HG03066 (cell line): ENCODE measurements around the gene IL23A.
"Not testable (repeated sequence)": the region's sequence is repeated elsewhere in the genome, so short reads cannot be mapped to it uniquely, and the experiment has no call there.

Experiments used
- ATAC-seq: cut with Tn5 transposase; IDR thresholded peaks from one replicate; pipeline ENCODE4 v1.9.1; 2021; ENCODE audit warnings: low read depth; ENCODE audit not compliant: unreplicated experiment

IL23A gene

GRCh38 chr12:56324206-56324605 is 14.5 kb upstream of the IL23A start:
- ATAC-seq: no peak

DNA sequence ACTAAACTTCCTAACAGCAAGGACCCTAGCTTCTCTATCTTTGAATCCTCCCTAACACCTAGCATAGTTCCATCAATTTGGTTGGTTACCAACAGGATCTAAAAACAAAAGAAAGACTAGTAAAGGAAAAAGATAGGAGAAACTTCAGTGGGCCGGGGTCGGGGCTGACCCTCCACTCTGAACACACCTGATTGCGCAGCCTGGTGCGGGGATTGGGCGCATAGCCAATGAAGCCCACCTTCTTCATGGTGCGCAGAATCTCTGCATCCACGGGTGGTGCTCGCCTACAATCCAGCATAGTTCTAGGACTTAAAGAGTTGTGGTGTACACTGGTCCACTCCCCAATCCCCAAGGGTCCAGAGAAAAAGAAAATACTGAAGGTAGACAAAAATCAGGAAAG is 12.6 kb upstream of the IL23A start:
- ATAC-seq: no peak

DNA sequence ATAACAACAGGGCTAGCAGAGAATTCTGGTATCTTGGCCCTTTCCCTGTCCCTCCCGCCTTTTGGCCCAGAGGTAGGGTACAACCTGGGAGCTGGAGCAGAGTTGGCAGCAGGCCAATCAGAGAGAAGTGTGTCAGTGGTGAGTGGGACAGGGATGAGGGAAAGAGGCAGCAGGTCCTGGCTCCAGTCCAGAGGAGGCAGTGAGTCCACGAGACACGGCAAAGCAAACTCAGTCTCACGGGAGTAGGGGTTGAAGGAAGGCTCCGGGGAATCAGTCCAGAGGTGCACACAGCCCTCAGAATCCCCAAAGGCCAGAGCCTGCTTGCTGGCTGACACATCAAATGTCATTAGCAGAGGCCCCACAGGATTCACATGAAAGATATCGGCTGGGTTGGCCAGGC is 12.2 kb upstream of the IL23A start:
- no peak for ATAC-seq

DNA sequence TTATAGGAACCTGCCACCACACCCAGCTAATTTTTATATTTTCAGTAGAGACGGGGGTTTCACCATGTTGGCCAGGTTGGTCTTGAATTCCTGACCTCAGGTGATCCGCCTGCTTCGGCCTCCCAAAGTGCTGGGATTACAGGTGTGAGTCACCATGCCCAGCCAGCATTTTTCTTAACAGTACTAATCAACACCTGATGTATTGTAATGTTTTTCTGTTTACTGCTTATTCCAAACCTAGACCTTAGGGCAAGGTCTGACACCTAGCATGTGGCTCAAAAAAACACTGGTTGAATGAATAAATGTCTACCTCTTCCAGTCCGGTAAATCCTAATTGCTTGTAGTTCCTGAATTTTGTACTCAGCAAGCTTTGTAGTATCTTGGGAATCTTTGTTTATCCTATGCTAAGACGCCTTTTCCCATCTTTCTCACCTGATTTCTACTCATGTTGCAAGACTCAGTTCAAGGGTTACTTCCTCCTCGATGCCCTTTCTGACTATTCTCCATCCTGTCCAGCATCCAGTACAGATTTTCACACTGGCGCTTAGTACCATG is 7.7 kb upstream of the IL23A start:
- no peak for ATAC-seq

DNA sequence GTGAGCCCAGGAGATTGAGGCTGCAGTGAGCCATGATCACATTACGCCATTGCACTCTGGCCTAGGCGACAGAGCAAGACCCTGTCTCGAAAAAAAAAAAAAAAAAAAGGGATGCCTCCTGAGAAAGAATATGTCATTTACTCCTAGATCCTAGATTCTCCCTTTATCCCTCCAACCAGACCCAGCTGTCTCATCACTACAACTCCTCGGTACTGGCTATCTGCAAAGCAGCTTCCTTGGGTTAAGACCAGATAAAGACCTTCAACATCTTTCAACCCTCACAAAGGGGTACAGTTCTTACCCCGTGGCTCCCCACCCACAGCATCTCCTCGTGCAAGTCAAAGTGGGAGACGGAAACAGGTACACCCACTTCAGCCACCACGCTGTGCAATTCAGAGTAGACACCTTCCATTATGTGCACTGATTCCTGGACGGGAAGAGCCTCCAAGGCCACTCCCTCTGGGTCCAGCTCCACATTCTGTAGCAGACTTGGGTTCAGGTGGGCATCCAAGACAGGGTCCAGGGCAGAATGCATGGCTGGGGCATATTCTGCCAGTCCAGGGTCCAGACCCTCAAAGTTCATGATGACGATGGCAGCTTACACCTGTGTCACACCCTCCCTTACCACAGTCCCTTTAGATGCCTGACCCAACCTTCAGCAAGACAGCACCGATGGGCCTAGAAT is 6.0 kb upstream of the IL23A start:
- no peak for ATAC-seq

DNA sequence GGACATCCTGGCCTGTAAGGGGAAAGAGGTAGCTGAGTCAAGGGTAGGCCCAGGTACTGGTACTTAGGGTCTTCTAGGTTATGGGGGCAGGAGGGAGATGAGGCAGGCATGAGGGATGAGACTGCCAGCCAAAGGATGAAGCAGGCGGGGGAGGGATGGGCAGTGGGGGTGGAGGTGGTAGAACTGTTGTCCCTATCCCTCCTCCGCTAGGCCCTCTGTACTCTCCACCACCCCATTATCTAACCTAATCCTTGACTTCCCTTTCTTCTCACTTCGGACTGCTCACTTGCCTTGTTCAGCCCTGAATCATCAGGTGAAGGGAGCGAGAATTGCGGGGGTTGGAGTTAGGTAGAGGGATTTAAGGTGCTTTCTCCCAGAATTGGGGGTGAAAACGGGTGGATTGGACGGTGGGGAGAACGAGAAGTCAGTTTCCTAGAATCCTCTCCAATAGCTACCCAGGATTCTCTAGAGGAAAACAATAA is 5.4 kb upstream of the IL23A start:
- ATAC-seq: no peak

GRCh38 chr12:56333679-56334489 is 4.8 kb upstream of the IL23A start, which contains the start of gene PAN2:
Gene PAN2 (minus strand): TSS chr12:56334000. CDS start chr12:56333094, 906 bp downstream.
- peak; percentile 92 for ATAC-seq

DNA sequence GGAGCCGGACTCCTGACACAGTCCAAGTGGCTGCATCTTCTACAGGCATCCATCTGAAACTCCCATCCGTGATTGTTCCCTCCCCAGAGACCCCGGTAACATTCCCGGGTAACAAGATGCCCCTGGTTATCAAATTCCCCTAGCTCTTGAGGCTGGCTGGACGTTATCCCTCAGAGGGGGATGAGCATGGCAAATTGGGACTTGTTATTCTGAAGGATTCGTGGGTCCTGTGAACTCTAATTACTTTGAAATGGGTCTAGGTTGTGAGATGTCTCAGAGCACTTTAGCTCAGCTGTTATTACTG is 4.2 kb upstream of the IL23A start:
- no peak for ATAC-seq

GRCh38 chr12:56335527-56335926 is 3.2 kb upstream of the IL23A start:
- ATAC-seq: not testable (repeated sequence)

GRCh38 chr12:56336361-56337167 is 2.1 kb upstream of the IL23A start:
- ATAC-seq: no peak

DNA sequence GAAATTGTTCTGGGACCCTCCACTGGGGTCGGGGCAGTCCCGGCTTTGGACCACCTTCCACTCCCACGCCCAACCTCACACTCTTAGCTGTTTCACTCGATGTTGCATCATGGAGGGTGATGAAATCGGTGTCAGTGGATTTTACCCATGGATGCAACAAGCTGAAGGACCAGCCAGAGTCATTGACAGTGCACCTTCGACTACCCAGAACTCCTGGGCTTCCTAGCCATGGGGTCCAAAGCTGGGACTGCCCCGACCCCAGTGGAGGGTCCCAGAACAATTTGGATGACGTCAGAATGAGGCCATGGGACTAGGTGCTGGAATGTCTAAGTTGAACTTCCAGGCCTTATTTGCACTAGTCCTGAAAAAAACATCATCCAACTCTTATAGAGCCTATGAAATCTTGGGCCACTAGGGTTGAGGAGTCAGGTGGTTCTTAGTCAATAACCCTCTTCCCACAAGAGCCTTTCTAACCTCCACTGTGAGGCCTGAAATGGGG is 882 bp upstream of the IL23A start:
- ATAC-seq: no peak

GRCh38 chr12:56339158-56339422 is 406 bp downstream of the IL23A start:
- ATAC-seq: no peak

- no peak for ATAC-seq
These were observed 2.9 kb downstream of the IL23A start for GRCh38 chr12:56341616-56342015.

GRCh38 chr12:56342290-56342689 is 3.6 kb downstream of the IL23A start:
- not testable (repeated sequence) for ATAC-seq

- no peak for ATAC-seq
These were observed 8.0 kb downstream of the IL23A start for GRCh38 chr12:56346675-56347074.

DNA sequence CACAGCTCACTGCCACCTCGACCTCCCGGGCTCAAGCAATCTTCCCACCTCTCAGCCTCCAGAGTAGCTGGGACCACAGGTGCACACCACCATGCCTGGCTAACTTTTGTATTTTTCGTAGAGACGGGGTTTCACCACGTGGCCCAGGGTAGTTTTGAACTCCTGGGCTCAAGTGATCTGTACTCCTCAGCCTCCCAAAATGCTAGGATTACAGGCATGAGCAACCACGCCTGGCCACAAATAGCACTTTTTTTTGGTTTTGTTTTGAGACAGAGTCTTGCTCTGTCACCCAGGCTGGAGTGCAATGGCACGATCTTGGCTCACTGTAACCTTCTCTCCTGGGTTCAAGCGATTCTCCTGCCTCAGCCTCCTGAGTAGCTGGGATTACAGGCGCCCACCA is 8.6 kb downstream of the IL23A start:
- ATAC-seq: not testable (repeated sequence)

DNA sequence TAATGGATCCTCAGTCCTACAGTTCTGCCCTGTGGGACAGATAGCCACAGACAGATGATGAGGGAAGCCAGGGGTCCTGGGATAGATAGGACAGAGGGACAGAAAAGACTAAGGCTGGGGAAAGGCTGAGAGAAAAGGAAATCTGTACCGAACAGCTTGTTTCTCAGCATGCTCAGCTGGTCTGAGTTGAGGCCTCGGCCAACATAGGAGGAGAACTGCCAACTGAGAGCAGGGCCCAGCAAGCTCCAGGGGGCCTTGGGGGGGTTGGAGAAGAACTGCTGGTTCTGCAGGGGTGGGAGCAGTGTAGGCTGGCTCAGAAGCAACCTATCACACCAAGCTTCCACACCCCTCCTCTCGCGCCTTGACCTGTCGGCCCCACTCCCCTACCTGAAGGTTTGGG is 10.1 kb downstream of the IL23A start:
- no peak for ATAC-seq

GRCh38 chr12:56350662-56351061 is 12.0 kb downstream of the IL23A start:
- no peak for ATAC-seq

- ATAC-seq: no peak
These were observed 12.6 kb downstream of the IL23A start for GRCh38 chr12:56351325-56351724.

DNA sequence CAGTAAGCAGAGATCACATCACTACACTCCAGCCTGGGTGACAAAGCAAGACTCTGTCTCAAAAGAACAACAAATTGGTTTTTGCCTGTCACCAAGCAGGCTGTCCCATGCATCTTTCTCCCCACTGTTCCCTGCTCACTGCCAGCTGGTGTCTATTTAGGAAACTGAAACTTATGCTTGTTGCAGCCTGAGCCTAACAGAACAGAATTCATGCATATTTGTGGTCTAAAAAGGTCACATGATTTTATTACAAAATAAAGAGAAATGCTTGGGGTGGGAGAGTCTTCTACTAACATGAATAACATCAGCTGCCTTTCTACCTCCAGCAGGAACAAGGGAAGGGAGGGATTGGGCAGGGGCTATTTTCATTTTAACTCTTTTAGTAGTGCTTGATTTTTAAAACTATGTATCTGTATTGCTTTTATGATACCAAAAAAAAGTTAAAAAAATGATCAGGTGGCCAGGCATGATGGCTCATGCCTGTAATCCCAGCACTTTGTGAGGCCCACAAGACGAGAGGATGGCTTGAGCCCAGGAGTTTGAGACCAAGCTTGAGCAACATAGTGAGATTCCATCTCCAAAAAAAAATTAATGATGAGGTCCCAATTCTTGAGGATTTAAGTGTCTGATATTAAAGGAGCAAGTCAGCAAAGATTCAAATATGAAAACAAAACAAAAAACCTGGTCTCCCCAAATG is 20.3 kb downstream of the IL23A start:
- ATAC-seq: no peak
